OCI-LY7 (cell line): ENCODE data around the gene B3GNT3. TPM values are rescaled to one million over a fixed set of nuclear protein-coding genes. Genes with fewer than 3 reads are reported as not detected.
"Not testable (repeated sequence)": the region's sequence is repeated elsewhere in the genome, so short reads cannot be mapped to it uniquely, and the experiment has no call there.

Experiments used
- BruUV-seq: library from RNA; stranded (reverse); fragments of 400-500 nt; replicated peaks from 2 replicates; lab custom pipeline; 2021; lab: Mats Ljungman, UMichigan
- CTCF ChIA-PET: fragments of 300-600 bp; sonication (Branson Sonifier 250); formaldehyde crosslinking; loops from one replicate; lab custom pipeline; 2022; ENCODE audit warnings: antibody characterized with exemption; ENCODE audit not compliant: unreplicated experiment; lab: Charles Lee
- POLR2A ChIA-PET: fragments of 300-600 bp; sonication (Branson Sonifier 250); formaldehyde crosslinking; loops from one replicate; lab custom pipeline; 2022; ENCODE audit warnings: antibody characterized with exemption; lab: Charles Lee
- DNase-seq: peaks from one replicate; pipeline ENCODE4 v3.0.0-alpha.2; 2015; ENCODE audit warnings: low spot score
- H2AFZ ChIP-seq: fragments of 200-600 bp; sonication (generic), shearing (Covaris generic); 2 replicates; pipeline ENCODE4 v1.6.1; 2014; ENCODE audit warnings: mild to moderate bottlenecking, antibody characterized with exemption, low read length, moderate library complexity
- H3K27ac ChIP-seq: fragments of 200-600 bp; sonication (generic); 2 replicates; pipeline ENCODE4 v1.5.1; 2014; ENCODE audit warnings: mixed run types, low read depth, mild to moderate bottlenecking, moderate library complexity, low read length, inconsistent platforms; ENCODE audit not compliant: poor library complexity, severe bottlenecking
- H3K36me3 ChIP-seq: fragments of 200-600 bp; sonication (generic); 2 replicates; pipeline ENCODE4 v1.6.1; 2014; ENCODE audit warnings: mild to moderate bottlenecking, antibody characterized with exemption, low read length, moderate library complexity, mixed read lengths; ENCODE audit not compliant: insufficient read depth
- H3K4me1 ChIP-seq: fragments of 200-600 bp; sonication (generic); 2 replicates; pipeline ENCODE4 v1.5.1; 2014; ENCODE audit warnings: mild to moderate bottlenecking, low read length; ENCODE audit not compliant: insufficient read depth, poor library complexity, severe bottlenecking
- H3K4me2 ChIP-seq: fragments of 200-600 bp; sonication (generic); 2 replicates; pipeline ENCODE4 v1.6.1; 2014; ENCODE audit warnings: mild to moderate bottlenecking, low read length
- H3K4me3 ChIP-seq: fragments of 200-600 bp; sonication (generic); 2 replicates; pipeline ENCODE4 v1.5.1; 2014; ENCODE audit warnings: mild to moderate bottlenecking, low read depth, low read length; ENCODE audit not compliant: poor library complexity, severe bottlenecking
- H3K79me2 ChIP-seq: fragments of 200-600 bp; sonication (generic); 2 replicates; pipeline ENCODE4 v1.6.1; 2016; ENCODE audit warnings: low read depth, mild to moderate bottlenecking, low read length, moderate library complexity, mixed read lengths; ENCODE audit not compliant: insufficient read depth
- H3K9me2 ChIP-seq: fragments of 200-600 bp; sonication (generic); 2 replicates; pipeline ENCODE4 v1.6.1; 2016; ENCODE audit warnings: mild to moderate bottlenecking, low read length, mixed read lengths; ENCODE audit not compliant: insufficient read depth
- H3K9me3 ChIP-seq: fragments of 200-600 bp; sonication (generic); 2 replicates; pipeline ENCODE4 v1.6.1; 2014; ENCODE audit warnings: mild to moderate bottlenecking, mixed run types, low read length, mixed read lengths
- H4K20me1 ChIP-seq: fragments of 200-600 bp; sonication (generic); 2 replicates; pipeline ENCODE4 v1.6.1; 2014; ENCODE audit warnings: mild to moderate bottlenecking, antibody characterized with exemption, low read length, moderate library complexity, mixed read lengths; ENCODE audit not compliant: insufficient read depth
- CTCF ChIP-seq: fragments of 200-600 bp; sonication (generic); conservative IDR thresholded peaks from 2 replicates; pipeline ENCODE4 v1.5.1; 2014; ENCODE audit warnings: mild to moderate bottlenecking, antibody characterized with exemption, low read length, moderate library complexity, mixed read lengths
- EZH2phosphoT487 ChIP-seq: fragments of 200-600 bp; sonication (generic); IDR thresholded peaks from 2 replicates; pipeline ENCODE4 v1.6.1; 2018; ENCODE audit warnings: low read depth, borderline replicate concordance, mild to moderate bottlenecking, mixed run types, antibody characterized with exemption, low read length, moderate library complexity, mixed read lengths
- intact Hi-C: fragments of 100-400 bp; cut with micrococcal nuclease; formaldehyde crosslinking; loops from one replicate; pipeline ENCODE4 v1.10.0; 2022; ENCODE audit not compliant: unreplicated experiment
- total RNA-seq, 2 experiments: library from RNA; depleted of rRNA in 1 of 2; stranded (reverse); fragments of >200 nt in 1 of 2; shearing (Covaris generic) in 1 of 2; gene quantifications; 2 replicates each; pipeline ENCODE4 v1.2.3, GENCODE V29; 2014 to 2022

Gene B3GNT3
- total RNA-seq, 2 experiments from 2014 or later = not detected

DNA sequence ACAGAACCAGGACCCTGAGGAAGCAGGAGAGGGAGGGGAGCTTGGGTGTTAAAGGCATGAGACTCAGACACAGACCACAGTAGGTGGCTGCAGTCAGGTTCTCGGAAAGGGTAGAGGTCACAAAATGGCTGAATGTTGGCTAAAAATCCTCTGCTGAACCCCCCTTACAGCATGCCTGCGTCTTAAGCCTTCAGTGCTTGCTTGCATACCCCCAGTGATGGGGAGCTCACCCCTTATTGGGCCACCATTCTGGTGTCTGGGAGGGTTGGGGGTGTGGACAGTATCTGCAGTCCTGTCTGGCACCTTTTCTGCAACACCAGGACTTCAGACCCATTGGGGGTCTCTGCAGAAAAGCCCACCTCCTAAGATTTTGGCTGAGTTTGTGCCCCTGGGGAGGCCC is 14.2 kb upstream of the B3GNT3 start:
- H3K4me3 ChIP-seq = no peak overlapping the region
- no peak overlapping the region for H2AFZ ChIP-seq
- H4K20me1 ChIP-seq = no peaks in the 10 kb centered on the region
- H3K9me2 ChIP-seq = no peaks in the 10 kb centered on the region
- DNase-seq = no peak
- peaks cover 11% of the 10 kb centered on the region for H3K4me1 ChIP-seq
- BruUV-seq = no TSS peak
- H3K27ac ChIP-seq = no peak overlapping the region
- H3K4me2 ChIP-seq = no peak overlapping the region
- no peaks in the 10 kb centered on the region for H3K9me3 ChIP-seq
- no peaks in the 10 kb centered on the region for H3K79me2 ChIP-seq
- H3K36me3 ChIP-seq = peaks cover 85% of the 10 kb centered on the region
- POLR2A ChIA-PET = no interaction called here
- intact Hi-C loops = no loop called here
- TF ChIP-seq CTCF = no peak
- TF ChIP-seq EZH2phosphoT487 = no peak
- CTCF ChIA-PET = no interaction called here

GRCh38 chr19:17783721-17784120 is 11.2 kb upstream of the B3GNT3 start:
- H3K4me1 ChIP-seq, H3K9me2 ChIP-seq, H3K4me2 ChIP-seq, DNase-seq, H3K79me2 ChIP-seq, CTCF ChIA-PET, H3K9me3 ChIP-seq, BruUV-seq, POLR2A ChIA-PET, H4K20me1 ChIP-seq, H2AFZ ChIP-seq, H3K27ac ChIP-seq, H3K4me3 ChIP-seq: not testable (repeated sequence)
- peaks cover 84% of the 10 kb centered on the region for H3K36me3 ChIP-seq
- intact Hi-C loops = loop anchor here (1.0 to 2.0 kb wide), 2 partner anchors 71 to 79 kb away; no protein-coding TSS in a partner anchor

DNA sequence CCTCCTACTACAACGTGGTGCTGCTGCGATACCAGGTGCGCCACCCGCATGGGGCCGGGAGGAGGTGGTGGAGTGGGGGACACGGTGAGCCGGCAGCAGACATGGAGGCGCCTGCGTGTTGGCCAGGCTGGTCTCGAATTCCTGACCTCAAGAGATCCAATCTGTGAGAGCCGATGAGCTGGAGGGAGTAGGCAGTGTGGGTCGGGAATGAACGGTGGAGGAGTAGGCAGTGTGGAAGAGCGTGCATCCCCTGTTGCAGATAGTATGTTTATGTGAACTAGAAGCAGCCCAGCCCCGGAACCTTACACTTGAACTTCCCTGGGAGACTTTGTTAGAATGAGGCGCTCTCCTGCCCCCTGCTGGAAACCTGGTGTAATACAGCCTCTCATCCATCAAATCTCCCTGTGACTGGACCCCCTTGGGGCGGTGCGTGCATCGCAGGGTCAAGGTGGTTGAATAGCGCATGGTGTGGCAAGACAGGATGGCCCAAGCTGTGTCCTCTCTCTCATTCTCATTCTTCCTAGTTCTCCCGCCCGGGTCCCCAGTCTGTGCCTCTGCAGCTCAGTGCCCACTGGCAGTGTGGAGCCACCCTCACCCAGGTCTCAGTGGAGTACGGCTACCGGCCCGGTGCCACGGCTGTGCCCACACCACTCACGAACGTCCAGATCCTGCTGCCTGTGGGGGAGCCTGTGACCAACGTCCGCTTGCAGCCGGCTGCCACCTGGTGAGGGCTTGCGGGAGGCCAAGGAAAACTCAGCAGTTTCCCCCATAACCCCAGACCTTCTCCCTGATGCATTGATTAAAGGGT is 10.5 kb upstream of the B3GNT3 start:
- Histone ChIP-seq H3K4me1 (no peaks in the 10 kb centered on the region), H3K36me3 (peaks cover 84% of the 10 kb centered on the region), H3K9me2 (no peaks in the 10 kb centered on the region), H4K20me1 (no peaks in the 10 kb centered on the region), H3K79me2 (no peaks in the 10 kb centered on the region), H3K4me3 (no peak overlapping the region), H2AFZ (no peak overlapping the region), H3K27ac (no peak overlapping the region), H3K9me3 (no peaks in the 10 kb centered on the region), H3K4me2 (no peak overlapping the region)
- ChIA-PET POLR2A (no interaction called here), CTCF (no interaction called here)
- no TSS peak for BruUV-seq
- DNase-seq = peak; percentile 73
- intact Hi-C loops = loop anchor here (1.0 to 2.0 kb wide), 2 partner anchors 70 to 80 kb away; no protein-coding TSS in a partner anchor
- TF ChIP-seq EZH2phosphoT487 (no peak), CTCF (peak; percentile 85)
